Natural killer cell (primary cell): ENCODE measurements around the gene CPSF4. TPM values are rescaled to one million over a fixed set of nuclear protein-coding genes. Genes with fewer than 3 reads are reported as not detected.

ENCODE experiments used
- ATAC-seq, 3 donors: fragments of 150-1000 bp in 2 of 3; fragments of 200-7000 bp in 1 of 3; cut with Tn5 transposase; 1 replicate in 1 of 3; 2 replicates in 2 of 3; pipeline ENCODE4 v1.10.0; 2021; ENCODE audit warnings: mild to moderate bottlenecking in 2 of 3, moderate library complexity in 2 of 3
- DNase-seq, 2 donors: peaks; one replicate each; pipeline versions ENCODE4 v3.0.0 to v3.0.0-alpha.2; 2013 to 2021; ENCODE audit warnings: mixed read lengths in 1 of 2
- H3K27ac ChIP-seq: one replicate; pipeline ENCODE4 v1.5.1; 2013; ENCODE audit warnings: mild to moderate bottlenecking, low read length
- H3K27me3 ChIP-seq: one replicate; pipeline ENCODE4 v1.6.1; 2013; ENCODE audit warnings: low read length; ENCODE audit not compliant: control insufficient read depth, insufficient read depth
- H3K36me3 ChIP-seq: one replicate; pipeline ENCODE4 v1.6.1; 2013; ENCODE audit warnings: low read length; ENCODE audit not compliant: control insufficient read depth, insufficient read depth
- H3K4me1 ChIP-seq: one replicate; pipeline ENCODE4 v1.6.1; 2013; ENCODE audit warnings: low read length; ENCODE audit not compliant: control insufficient read depth, insufficient read depth
- H3K4me3 ChIP-seq: one replicate; pipeline ENCODE4 v1.5.1; 2013; ENCODE audit warnings: low read length
- H3K9me3 ChIP-seq: one replicate; pipeline ENCODE4 v1.6.1; 2013; ENCODE audit warnings: low read length; ENCODE audit not compliant: control insufficient read depth, insufficient read depth
- H3K27ac Mint-ChIP-seq, 2 donors: one replicate each; pipeline ENCODE4 v1.8.0; 2022; ENCODE audit warnings: mild to moderate bottlenecking in 2 of 2, mixed read lengths in 2 of 2, moderate library complexity in 1 of 2
- H3K27me3 Mint-ChIP-seq, 2 donors: one replicate each; pipeline ENCODE4 v1.8.0; 2022; ENCODE audit warnings: low read depth in 2 of 2, mixed read lengths in 2 of 2
- H3K36me3 Mint-ChIP-seq: one replicate; pipeline ENCODE4 v1.8.0; 2022; ENCODE audit warnings: mixed read lengths
- H3K4me1 Mint-ChIP-seq, 2 donors: one replicate each; pipeline ENCODE4 v1.8.0; 2022; ENCODE audit warnings: mixed read lengths in 2 of 2
- H3K4me3 Mint-ChIP-seq: one replicate; pipeline ENCODE4 v1.8.0; 2022; ENCODE audit warnings: mild to moderate bottlenecking, moderate library complexity, mixed read lengths
- H3K9me3 Mint-ChIP-seq, 2 donors: one replicate each; pipeline ENCODE4 v1.8.0; 2022; ENCODE audit warnings: mixed read lengths in 2 of 2
- whole genome bisulfite sequencing: methylation state at CpG from one replicate; pipeline ENCODE4 v1.1.7; 2013; ENCODE audit warnings: missing lambda C conversion rate; ENCODE audit not compliant: insufficient coverage; 5-methylcytosine and 5-hydroxymethylcytosine counted together
- intact Hi-C: fragments of 100-400 bp; cut with micrococcal nuclease; formaldehyde crosslinking; loops from one replicate; pipeline ENCODE4 v1.14.2; 2022
- total RNA-seq, 4 donors: library from RNA; stranded (reverse); fragments of 120-200 nt in 1 of 4; gene quantifications; one replicate each; pipeline versions ENCODE4 v1.2.3 to v1.2.4, GENCODE V29; 2013 to 2022
- TF ChIP-seq, protein P1 (sequence below): fragments of 200-600 bp; IDR thresholded peaks from one replicate; pipeline ENCODE4 v1.8.0; 2022; ENCODE audit warnings: antibody characterized with exemption

Gene CPSF4
- total RNA-seq, 3 donors from 2014 or later (not counting 1 experiment from before 2014, with no cell fraction given) = 54.0 to 61.6 (median 54.8) TPM

DNA sequence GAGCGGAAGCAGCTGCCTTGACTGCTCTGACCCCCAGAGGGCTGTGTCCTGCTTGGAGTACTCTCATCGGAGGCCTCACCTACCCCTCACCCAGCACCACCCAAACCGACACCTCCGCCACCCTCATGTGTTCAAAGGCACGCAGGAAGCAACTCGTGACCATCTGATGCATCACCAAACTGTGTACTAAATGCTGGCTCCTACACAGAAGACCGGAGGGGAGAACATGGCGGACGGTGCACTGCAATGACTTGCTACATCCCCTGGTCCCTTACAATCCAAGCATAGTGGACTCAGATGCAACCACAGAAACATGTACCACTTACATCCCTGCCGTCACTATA is 33.8 kb upstream of the CPSF4 start:
- Mint-ChIP-seq H3K4me1 (peaks cover 46 to 66% of the 10 kb centered on the region in 2 donors), H3K4me3 (no peak overlapping the region), H3K27me3 (no peaks in the 10 kb centered on the region), H3K27ac (peak overlapping the region; percentile 23 to 72), H3K36me3 (no peaks in the 10 kb centered on the region), H3K9me3 (no peaks in the 10 kb centered on the region)
- no peaks in the 10 kb centered on the region for H3K27me3 ChIP-seq
- peak in 1 of 3 donors; percentile 18 for ATAC-seq
- no peaks in the 10 kb centered on the region for H3K9me3 ChIP-seq
- TF ChIP-seq, protein P1, sequence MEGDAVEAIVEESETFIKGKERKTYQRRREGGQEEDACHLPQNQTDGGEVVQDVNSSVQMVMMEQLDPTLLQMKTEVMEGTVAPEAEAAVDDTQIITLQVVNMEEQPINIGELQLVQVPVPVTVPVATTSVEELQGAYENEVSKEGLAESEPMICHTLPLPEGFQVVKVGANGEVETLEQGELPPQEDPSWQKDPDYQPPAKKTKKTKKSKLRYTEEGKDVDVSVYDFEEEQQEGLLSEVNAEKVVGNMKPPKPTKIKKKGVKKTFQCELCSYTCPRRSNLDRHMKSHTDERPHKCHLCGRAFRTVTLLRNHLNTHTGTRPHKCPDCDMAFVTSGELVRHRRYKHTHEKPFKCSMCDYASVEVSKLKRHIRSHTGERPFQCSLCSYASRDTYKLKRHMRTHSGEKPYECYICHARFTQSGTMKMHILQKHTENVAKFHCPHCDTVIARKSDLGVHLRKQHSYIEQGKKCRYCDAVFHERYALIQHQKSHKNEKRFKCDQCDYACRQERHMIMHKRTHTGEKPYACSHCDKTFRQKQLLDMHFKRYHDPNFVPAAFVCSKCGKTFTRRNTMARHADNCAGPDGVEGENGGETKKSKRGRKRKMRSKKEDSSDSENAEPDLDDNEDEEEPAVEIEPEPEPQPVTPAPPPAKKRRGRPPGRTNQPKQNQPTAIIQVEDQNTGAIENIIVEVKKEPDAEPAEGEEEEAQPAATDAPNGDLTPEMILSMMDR = no peak
- H3K27ac ChIP-seq = no peak overlapping the region
- peak in 1 of 2 donors; percentile 46 for DNase-seq
- H3K4me1 ChIP-seq = peaks cover 52% of the 10 kb centered on the region
- no peak overlapping the region for H3K4me3 ChIP-seq
- 87% methylated on average over 10 of the region's 10 CpGs for WGBS
- intact Hi-C loops = loop anchor here (5.0 kb wide), 2 partner anchors 33 to 147 kb away; partner anchors contain the start of genes ARPC1B and FAM200A
- peaks cover 36% of the 10 kb centered on the region for H3K36me3 ChIP-seq

DNA sequence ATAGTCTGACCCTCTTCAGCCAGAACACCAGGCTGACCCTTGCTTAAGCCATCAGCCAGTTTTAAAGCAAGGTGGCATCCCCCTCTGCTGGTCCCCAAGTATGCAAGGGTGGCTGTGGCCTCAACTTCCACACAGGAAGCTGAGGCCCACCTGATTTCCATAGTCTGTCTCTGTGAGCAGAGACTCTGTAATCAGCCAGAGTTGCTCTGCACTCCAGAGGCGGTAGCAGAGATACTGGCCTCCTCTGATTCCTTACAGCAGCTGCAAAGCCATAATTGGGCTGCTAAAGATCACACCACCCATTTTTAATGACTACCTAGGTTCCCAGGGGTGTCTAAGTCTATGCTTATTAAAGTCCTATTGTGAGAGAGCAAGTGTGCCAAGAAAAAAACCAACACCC is 32.2 kb upstream of the CPSF4 start:
- DNase-seq (no peak), ATAC-seq (no peak)
- Mint-ChIP-seq H3K4me1 (peaks cover 56 to 65% of the 10 kb centered on the region in 2 donors), H3K27ac (peak overlapping the region; percentile 93), H3K27me3 (no peaks in the 10 kb centered on the region), H3K9me3 (no peaks in the 10 kb centered on the region), H3K36me3 (peaks cover 6% of the 10 kb centered on the region), H3K4me3 (peak overlapping the region; percentile 96)
- H3K4me1 ChIP-seq = peaks cover 58% of the 10 kb centered on the region
- H3K4me3 ChIP-seq = no peak overlapping the region
- no peaks in the 10 kb centered on the region for H3K9me3 ChIP-seq
- H3K36me3 ChIP-seq = peaks cover 34% of the 10 kb centered on the region
- TF ChIP-seq, protein P1 = no peak
- WGBS = 38% methylated on average over 1 of the region's 1 CpG
- no peaks in the 10 kb centered on the region for H3K27me3 ChIP-seq
- no peak overlapping the region for H3K27ac ChIP-seq
- intact Hi-C loops = loop anchor here (5.0 kb wide), 2 partner anchors 34 to 146 kb away; partner anchors contain the start of genes ARPC1B and FAM200A

DNA sequence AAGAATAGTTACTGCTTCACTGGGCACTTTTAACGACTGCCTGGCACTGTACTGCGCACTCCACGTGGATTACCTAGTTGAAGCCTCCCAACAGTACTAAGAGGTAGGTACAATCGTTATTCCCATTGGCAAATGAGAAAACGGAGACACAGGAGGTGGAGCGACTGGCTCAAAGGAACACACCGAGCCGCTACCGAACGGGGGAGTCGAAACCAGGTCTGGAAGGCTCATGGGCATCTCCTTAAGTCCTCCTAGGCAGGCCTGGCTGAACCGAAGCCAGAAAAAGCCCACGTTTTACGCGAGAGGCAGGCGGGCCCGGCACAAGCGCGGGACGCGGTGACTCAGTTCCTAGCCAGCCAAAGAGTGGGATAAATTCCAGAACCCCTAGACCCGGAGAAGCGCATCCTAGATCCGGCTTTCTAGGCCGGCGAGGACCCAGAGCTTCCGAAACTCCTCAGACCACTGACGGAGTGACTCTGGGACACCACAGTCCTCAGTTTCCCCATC is 30.8 kb upstream of the CPSF4 start:
- H3K27ac ChIP-seq = peak overlapping the region; percentile 98
- H3K27ac Mint-ChIP-seq = peak overlapping the region; percentile 93
- no peaks in the 10 kb centered on the region for H3K27me3 Mint-ChIP-seq
- H3K36me3 Mint-ChIP-seq = peaks cover 6% of the 10 kb centered on the region
- peaks cover 58% of the 10 kb centered on the region for H3K4me1 ChIP-seq
- peak; percentile 4 to 26 (median 24) for ATAC-seq
- no peaks in the 10 kb centered on the region for H3K9me3 Mint-ChIP-seq
- 1% methylated on average over 28 of the region's 28 CpGs for WGBS
- H3K27me3 ChIP-seq = no peaks in the 10 kb centered on the region
- peak in 1 of 2 donors; percentile 60 for DNase-seq
- H3K36me3 ChIP-seq = peaks cover 37% of the 10 kb centered on the region
- peaks cover 54 to 63% of the 10 kb centered on the region in 2 donors for H3K4me1 Mint-ChIP-seq
- H3K9me3 ChIP-seq = no peaks in the 10 kb centered on the region
- peak overlapping the region; percentile 96 for H3K4me3 Mint-ChIP-seq
- TF ChIP-seq, protein P1 = no peak
- intact Hi-C loops = loop anchor here (1.0 to 5.0 kb wide), 6 partner anchors 15 to 144 kb away; partner anchors contain the start of genes ARPC1B, FAM200A, ZKSCAN5 and ZNF789
- H3K4me3 ChIP-seq = peak overlapping the region; percentile 83
